HK-2 (cell line): ENCODE results near the gene IBA57.
"Not testable (repeated sequence)": the region's sequence is repeated elsewhere in the genome, so short reads cannot be mapped to it uniquely, and the experiment has no call there.

ENCODE experiments used
- DNase-seq: peaks from one replicate; pipeline ENCODE4 v3.0.0-alpha.2; 2018; ENCODE audit not compliant: unreplicated experiment

Gene IBA57

DNA sequence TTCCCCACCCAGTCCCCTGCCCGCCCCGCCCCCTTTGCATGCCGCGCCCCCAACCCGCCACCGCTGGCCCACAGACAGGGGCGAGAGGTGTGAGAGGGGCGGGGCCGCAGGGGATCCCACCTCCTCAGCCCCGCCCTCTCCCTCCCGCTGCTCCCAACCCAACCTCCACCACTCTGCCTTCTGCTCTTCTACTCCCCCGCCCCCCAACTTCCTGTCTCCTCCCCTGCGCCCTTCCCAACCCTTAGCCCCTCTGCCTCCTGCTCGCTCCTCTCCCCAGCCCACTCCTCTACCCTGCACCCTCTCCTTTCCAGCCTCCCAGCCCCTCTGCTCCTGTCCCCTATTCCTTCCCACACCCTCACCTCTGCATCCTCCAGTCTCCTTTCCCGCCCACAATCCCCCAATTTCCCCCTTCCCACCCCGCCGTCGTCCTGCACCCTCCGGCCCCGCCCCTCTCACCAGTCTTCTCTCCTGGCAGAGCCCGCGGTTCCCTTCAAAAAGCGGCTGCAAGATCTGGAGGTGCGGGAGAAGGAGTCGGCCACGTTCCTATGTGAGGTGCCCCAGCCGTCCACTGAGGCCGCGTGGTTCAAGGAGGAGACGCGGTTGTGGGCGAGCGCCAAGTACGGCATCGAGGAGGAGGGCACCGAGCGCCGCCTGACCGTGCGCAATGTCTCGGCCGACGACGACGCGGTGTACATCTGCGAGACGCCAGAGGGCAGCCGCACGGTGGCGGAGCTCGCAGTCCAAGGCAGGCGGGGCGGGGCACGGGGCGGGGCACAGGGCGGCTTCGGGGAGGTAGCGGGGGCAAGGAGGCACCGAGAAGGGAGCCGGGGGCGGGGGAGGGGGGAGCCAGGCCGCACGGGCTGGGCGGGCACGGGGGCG is 47.6 kb downstream of the IBA57 start:
- DNase-seq: peak; percentile 94

- no peak for DNase-seq
Measured at GRCh38 chr1:228213917-228214808, 48.6 kb downstream of the IBA57 start.

DNA sequence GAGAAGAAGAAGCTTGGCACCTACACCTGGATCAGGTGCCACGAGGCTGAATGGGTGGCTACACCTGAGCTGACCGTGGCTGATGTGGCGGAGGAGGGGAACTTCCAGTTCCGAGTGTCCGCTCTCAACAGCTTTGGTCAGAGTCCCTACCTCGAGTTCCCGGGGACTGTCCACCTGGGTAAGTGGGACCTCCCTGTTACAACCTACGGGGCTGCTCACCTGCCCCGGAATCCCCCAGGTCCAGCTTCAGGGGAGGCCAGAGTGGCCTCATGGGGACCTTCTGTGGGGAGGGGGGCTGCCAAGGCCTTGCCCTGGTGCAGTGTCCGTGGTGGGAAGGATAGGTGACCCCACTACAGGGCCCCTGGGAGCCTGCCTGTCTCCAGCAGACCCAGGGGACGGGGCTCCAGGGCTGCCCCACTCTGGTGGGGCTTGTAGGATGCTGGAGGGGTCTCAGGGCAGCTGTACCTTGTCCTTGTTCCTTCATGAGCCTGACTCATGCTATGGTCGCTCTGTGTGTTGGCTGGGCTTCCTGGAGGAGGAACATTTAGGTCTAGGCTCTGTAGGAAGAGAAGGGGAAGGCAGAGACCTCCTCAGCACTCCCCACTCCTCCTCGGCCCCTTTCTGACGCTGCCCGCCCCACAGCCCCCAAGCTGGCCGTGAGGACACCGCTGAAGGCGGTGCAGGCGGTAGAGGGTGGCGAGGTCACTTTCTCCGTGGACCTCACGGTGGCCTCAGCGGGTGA is 49.5 kb downstream of the IBA57 start:
- no peak for DNase-seq

DNA sequence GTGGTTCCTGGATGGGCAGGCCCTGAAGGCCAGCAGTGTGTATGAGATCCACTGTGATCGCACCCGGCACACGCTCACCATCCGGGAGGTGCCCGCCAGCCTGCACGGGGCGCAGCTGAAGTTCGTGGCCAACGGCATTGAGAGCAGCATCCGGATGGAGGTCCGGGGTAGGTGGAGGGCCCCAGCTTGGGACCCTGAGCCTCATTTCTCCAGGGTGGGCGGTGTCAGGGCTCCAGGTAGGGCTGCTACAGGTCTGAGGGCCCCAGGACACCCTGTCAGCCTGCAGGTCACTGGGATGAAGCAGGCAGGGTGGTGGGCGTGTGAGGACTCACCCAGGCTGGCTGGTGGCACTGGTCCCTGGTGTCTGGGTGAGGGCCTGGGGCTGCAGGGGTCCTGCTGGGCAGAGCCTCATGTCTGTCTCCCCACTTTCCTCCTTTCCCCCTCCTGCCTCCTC is 50.1 kb downstream of the IBA57 start:
- no peak for DNase-seq

GRCh38 chr1:228216371-228217320 is 51.0 kb downstream of the IBA57 start:
- no peak for DNase-seq

DNA sequence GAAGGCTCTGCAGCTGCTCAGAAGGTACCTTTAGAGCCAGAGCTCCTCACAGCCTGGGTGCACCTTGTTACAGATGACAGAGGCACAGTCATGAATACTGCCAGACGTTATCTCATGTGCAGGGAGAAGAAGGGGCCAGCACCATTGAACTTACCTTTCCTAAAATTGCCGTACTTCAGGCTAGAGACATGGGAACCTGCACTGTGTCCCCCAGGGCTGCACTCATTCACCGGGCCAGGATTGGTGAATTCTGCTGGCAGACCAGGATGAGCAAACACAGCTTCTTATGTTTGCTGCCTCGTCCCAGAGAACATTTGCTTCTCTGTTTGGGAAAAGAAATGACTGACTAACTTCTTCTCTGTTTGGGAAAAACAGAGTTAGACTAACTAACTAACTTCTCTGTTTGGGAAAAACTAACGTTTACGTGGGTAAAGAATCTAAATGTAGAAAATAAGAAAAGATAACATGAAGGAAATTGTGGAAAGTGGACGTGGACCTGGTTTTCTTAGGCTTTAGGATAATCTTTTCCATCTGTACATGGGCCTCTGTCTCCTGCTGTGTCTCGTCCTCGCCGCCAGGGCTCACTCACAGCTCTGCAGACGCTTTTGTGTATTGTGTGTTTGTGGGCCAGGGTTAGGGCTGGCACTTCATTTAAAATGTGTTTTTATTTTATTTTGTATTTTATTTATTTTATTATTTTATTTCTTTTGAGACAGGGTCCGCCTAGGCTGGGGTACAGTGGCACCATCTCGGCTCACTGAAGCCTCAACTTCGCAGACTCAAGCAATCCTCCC is 52.1 kb downstream of the IBA57 start:
- DNase-seq: no peak

DNA sequence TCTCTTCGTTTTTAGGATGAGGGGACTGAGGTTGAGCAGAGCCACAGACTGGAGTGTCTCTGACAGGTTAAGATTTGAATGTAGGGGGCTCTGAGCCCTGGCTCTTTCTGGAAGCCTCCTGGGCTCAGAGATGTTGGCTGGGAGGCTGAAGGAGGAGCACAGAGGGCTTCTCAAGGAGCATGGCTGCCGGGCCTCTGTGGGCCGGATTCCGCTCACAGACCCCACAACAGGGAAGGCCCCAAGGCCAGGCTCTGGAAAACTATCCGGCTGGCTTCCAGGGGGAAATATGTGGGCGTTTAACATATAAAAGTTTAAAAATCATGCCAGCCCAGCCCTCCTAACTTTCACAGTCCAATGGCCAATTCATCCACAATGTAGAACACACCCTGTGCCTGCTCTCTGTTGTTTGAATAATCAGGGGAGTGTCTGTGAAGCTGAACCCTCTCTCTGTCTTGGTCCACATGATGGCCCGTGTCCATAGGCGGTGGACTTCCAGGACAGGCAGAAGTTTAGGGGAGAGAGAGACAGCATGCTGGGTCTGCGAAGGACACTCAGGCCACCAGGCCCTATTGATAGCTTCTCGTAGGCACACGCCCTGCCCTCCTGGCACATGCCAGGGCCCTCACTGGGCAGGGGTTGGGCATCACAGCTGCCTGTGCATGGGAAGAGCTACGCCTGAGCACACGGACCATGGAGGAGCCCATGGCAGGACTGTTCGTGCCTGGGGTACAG is 53.1 kb downstream of the IBA57 start:
- DNase-seq: no peak

- DNase-seq: no peak
Measured at GRCh38 chr1:228219245-228219961, 53.8 kb downstream of the IBA57 start.

GRCh38 chr1:228219962-228220780 is 54.6 kb downstream of the IBA57 start:
- no peak for DNase-seq

GRCh38 chr1:228221097-228221496 is 55.5 kb downstream of the IBA57 start:
- not testable (repeated sequence) for DNase-seq

- no peak for DNase-seq
Measured at GRCh38 chr1:228222548-228222947, 56.9 kb downstream of the IBA57 start.

DNA sequence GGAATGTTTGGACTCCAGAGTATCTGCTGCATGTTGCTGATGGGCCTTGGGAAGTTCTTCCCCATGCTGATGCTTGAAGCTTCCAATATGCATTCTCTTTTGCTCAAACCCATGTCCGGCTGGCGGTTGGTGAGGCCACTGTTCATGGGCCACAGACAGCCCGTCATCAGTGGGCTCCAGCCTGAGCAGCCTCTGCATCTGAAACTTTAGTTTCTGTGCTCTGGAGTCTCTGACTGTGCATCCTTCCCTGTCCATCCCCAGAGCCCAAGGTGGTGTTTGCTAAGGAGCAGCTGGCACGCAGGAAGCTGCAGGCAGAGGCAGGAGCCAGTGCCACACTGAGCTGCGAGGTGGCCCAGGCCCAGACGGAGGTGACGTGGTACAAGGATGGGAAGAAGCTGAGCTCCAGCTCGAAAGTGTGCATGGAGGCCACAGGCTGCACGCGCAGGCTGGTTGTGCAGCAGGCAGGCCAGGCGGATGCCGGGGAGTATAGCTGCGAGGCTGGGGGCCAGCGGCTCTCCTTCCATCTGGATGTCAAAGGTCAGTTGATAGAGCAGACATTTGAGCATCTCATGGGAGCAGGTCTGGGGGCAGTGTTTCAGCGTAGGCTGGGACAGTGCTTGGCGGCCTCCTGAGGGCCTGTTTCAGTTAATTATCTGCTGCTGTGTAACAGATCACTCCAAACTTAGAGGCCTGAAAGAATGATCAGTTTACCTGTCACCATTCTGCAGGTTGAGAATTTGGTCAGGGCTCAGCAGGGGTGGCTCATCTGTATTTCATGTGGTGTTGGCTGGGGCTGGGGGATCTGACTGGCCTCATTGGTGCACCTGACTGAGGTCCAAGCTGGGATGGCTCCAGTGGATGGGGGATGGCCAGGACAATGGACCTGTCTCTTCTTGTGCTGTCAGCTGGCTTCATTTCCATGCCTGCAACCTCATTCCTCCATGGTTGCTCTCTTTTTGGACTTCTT is 58.9 kb downstream of the IBA57 start:
- DNase-seq: no peak

DNA sequence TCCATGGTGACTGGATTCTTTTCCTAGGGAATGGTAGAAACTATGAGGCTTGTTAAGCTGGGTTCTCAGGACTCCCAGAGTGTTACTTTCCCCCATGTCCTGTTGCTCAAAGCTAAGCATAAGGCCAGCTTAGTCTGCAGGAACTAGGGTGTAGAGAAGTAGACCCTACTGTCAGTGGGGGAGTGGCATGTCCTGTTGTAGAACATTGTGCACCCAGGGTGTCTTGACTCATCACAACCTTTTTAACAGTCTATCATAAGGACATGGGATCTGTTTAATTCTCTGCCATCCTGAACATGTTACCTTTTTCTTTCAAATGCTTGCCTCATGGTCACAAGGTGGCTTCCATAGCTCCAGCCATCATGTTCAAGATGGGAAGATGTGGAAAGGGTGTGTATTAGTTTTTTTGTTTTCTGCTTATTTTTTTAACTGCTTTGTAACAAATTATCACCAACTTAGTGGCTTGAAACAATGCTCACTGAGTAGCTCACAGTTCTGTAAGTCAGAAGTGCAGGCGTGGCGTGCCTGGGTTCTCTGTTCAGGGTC is 59.6 kb downstream of the IBA57 start:
- DNase-seq: no peak

GRCh38 chr1:228225740-228226139 is 60.1 kb downstream of the IBA57 start:
- no peak for DNase-seq

DNA sequence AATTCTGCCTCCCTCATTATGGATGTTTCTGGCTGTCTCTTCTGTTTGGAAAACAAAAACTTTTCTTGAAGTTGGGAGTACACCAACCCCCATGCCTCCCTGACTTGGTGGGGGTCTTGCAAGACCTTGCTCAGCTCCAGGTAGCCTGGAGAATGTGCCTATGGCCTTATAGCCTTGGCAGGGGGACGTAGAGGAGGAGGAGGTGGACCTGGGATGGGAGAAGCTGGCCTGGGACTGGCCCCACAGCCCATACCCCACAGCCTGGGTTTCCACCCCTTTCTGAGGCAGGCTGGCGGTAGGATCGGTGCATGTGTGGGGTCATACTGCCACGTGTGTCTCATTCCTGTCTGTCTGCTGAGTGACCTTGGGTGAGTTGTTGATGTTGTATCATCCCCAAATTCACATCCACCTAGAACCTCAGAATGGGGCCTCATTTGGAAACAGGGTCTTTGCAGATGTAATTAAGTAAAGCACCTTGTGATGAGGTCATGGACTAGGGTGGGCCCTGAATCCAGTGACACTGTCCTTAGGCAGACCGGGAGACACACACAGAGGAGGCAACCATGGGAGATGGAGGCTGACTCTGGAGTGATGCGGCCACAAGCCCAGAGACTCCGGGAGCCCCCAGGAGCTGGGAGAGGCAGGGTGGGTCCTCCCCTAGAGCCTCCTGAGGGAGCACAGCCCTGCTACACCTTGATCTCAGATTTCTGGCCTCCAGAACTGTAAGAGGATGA is 60.7 kb downstream of the IBA57 start:
- no peak for DNase-seq
